ENCODE measurements around the gene MRPS16.

Gene MRPS16

DNA sequence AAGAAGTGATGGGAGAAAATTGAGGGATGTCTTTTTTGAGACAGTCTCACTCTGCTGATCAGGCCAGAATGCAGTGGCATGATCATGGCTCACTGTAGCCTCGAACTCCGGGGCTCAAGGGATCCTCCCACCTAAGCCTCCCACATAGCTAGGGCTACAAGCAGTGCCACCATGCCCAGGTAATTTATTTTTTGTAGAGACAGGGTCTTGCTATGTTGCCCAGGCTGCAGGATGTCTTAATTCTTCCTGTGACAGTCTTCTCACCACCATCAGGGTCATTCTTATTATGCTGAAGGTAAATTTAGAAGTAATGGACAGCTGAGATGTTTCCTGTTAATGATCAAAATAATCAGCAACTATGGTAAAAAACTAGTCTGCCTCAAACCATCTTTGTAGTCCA lies 12.5 kb downstream of the MRPS16 start:
- no peak for DNase-seq (ENCODE audit: low spot score)

DNA sequence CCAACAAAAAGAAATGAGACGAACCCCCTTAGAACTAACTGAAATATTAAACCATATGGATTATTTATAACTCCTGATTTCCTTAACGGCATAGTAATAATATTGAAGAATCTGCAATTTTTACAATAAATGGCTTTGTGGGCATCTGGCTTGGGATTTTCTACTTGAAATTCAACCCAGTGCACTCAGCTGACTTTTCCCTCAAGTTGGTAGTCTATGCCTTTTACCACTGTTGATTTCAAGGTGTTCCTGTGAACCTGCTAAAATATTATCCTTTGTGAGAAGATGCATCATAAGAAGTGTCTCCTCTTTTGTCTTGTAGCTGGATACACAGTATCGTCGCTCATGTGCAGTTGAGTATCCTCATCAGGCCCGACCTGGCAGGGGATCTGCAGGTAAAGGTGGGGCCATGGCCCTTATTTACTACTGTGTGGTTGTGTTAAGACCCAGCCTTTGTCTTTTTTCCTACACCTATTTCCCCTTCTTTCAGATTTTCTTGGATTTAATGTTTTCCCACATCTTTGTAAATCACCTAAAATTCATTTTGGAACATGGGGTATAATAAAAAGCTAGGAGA lies 13.4 kb downstream of the MRPS16 start:
- no peak for DNase-seq (ENCODE audit: low spot score)

DNA sequence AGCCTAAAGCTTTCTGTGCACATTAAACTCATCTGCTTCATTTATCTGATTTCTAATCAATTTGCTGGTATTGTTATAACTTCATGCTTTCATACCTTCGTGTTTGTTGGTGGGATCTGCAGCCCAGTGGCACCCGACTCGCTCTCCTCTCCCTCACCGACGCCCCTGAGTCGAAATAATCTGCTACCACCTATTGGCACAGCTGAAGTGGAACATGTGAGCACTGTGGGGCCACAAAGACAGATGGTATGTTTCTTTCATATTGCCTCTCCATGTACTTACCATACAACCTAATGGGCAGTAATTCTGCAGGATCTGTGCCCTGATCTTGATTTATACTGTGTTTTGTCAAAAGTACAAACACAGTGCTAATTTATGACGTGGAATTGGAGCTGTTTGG lies 17.7 kb downstream of the MRPS16 start:
- no peak for DNase-seq (ENCODE audit: low spot score)

DNA sequence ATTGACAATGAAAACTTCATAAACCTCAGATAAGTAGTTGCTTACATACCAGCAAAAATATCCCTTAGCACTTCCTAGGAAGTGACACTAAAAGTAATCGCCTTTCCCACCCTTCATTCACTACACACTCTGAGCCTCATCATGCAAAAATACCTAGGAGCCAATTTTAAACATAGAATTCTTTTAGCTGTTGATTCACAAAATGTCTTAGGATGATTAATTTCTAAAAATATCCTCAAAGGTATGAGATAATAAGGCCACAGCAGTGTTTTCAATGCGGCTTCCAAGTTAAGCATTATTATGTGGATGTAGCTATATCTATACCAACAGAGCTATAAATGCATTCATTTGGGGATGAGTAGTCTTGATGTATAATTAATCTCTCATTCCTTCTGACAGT lies 18.6 kb downstream of the MRPS16 start:
- DNase-seq (ENCODE audit: low spot score) = no peak

DNA sequence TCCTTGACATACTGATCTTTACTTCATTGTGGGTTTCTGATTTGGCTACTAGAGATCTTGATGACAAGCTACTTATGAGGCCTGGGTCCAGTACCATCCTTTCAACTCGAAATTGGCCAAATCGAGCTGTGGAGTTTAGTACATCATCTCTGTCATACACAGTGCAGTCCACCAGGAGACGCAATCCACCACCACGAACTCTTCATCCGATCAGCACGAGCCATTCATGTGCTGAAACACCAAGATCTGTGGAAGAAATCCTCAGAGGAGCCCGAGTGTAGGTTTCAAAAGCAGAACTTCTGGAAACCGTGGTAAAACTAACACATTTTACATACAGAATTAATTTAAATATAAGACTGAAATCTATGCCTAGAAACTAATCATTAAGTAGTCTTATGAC lies 19.6 kb downstream of the MRPS16 start:
- DNase-seq (ENCODE audit: low spot score) = no peak

DNA sequence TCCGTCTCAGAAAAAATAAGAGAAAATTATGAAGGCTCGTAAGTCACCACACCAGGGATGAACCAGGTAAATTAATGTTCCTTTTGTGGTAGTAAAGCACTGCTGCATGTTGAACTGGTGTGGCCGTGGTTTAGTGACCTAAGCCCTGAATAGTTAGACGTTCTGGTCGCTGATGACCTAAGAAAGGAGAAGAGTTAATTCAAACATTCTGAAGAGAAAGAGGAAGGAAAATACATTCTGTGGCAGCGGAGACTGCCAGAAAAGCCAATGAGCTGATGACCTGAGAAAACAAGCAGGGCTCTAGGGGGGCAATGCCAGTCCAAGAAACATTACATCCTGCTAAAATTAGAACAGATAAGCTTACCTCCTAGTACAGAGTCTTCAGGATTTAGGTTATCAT lies 22.9 kb downstream of the MRPS16 start:
- DNase-seq (ENCODE audit: low spot score) = no peak

DNA sequence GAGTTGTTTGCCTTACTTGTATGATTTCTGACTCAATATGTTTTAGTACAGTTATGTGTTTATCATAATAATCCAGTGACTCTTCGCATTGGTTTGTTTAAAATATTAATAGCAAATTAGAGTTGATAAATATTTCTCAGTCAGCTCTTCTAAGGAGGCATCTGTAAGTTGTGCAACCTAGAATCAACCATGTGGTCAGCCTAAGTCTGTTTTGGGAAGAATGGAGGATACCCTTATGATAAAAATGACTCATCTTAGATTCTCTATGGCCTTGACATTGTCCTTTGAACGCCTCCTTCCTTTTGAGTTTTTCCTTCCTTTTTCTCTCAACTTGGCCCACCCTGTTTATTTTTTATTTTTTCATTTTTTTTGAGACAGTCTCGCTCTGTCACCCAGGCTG lies 24.2 kb downstream of the MRPS16 start:
- no peak for DNase-seq (ENCODE audit: low spot score)

DNA sequence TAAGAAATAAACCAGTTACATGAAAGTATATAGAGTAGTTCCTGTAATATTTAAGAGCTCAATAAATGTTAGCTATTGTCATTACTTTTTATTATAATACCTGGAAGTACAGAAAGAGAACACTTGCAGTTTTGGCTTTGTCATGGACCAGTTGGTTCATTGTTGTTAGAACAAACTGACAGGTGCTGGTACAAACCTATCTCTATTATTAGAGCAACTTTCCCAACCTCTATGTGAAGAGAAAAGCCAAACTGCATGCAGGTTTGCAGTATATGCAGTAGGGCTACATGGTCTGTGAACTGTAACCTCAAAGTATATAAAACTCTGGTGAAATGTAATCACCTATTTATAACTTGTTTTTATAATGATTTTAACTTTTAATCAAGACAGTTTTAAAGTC lies 25.8 kb downstream of the MRPS16 start:
- DNase-seq (ENCODE audit: low spot score) = no peak

DNA sequence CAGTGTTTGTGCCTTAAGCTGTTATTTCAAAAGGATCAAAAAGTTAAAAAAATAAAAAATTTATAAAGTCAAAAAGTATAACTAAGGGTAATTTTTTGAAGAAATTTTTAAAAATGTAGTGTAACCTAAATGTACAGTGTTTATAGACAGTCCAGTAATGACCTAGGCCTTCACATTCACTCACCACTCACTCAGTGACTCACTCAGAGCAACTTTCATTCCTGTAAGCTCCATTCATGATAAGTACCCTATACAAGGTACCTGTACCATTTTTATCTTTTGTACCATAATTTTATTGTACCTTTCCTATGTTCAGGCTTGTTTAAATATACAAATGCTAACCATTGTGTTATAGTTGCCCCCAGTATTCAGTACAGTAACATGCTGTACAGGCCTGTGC lies 26.9 kb downstream of the MRPS16 start:
- no peak for DNase-seq (ENCODE audit: low spot score)

DNA sequence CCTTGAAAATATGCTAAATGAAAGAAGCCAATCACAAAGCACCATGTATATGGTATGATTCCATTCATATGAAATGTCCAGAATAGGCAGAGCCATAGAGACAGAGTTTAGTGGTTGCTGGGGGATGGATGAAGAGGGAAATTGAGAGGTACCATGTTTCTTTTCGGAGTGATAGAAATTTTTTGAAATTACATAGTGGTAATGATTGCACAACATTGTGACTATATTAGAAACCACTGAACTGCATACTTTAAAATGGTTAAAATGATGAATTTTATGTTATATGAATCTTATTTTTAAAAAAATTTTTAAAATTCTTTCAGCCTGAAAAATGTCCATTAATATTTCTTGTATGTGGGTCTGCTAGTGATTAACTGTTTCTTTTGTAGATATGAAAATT lies 31.5 kb downstream of the MRPS16 start:
- no peak for DNase-seq (ENCODE audit: low spot score)

DNA sequence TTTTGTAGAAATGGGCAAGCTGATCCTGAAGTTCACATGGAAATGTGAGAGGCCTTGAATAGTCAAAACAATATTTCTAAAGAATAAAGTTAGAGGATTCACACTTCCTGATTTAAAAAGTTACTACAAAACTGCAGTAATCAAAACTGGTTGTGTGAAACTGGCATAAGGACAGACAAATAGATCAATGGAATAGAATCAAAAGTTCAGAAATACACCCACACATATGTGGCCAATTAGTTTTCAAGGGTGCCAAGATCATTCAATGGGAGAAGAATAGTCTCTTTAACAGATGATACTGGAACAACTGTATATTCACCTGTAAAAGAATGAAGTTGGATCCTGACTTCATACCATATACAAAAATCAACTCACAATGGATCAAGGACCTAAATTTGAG lies 33.1 kb downstream of the MRPS16 start:
- no peak for DNase-seq (ENCODE audit: low spot score)

DNA sequence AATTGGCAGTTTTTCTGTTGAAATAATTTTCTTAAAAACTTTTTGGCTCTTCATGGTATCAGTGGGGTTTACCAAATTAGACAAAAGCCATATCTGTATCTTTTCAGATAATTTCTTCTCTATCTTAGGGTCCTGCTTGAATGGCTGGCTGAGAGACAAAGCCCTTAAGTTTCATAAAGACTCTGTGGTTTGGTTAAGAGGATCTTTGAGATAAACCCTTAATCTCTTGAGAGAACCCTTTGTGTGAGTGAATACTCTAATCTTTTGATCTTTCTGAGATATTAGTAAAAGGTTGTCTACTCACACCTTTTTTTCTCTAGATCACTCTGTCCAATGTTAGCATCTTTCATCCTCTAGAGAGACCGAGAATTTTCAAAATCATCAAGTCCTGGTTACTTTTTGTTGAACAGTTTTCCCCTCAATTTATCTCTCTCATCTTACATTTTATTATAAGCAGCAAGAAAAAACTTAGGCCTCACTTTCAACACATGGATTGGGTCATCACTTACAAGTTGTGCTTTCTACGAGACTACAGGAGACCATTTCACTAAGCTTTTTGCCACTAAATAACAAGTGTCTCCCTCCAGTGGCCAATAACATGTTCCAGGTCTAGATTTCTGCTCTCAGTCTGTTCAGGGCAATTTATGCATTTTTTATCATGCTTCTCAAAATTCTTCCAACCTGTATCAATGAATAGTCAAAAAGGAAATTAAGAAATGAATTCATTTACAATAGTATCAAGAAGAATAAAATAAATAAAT lies 33.8 kb downstream of the MRPS16 start:
- DNase-seq (ENCODE audit: low spot score) = peak; percentile 10

DNA sequence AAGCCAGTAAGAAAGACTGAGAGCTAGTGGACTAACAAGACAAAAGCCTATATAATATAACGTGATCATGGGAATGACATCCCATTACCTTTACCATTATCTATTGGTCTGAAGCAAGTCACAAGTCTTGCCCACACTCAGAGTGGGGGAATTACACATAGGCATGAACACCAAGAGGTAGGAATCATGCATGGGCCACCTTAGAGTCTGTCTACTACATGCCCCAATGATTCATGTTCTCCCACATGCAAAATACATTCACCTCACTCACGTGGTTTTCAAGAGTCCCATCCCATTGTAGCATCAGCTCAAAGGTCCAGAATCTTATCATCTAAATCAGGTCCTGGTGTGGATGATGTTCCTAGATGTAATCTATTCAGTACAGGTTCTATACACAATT lies 34.8 kb downstream of the MRPS16 start:
- DNase-seq (ENCODE audit: low spot score) = no peak

DNA sequence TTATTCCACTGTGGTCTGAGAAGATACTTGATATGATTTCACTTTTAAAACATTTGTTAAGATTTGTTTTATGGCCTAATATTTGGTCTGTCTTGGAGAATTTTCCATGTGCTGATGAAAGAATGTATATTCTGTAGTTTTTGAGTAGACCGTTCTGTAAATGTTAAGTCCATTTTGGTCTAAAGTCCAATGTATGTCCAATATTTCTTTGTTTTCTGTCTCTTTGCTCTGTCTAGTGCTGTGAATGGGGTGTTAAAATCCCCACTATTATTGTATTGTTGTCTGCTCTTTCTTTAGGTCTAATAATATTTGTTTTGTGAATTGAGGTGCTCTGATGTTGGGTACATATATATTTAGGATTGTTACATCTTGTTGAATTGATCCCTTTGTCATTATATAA lies 36.7 kb downstream of the MRPS16 start:
- no peak for DNase-seq (ENCODE audit: low spot score)

DNA sequence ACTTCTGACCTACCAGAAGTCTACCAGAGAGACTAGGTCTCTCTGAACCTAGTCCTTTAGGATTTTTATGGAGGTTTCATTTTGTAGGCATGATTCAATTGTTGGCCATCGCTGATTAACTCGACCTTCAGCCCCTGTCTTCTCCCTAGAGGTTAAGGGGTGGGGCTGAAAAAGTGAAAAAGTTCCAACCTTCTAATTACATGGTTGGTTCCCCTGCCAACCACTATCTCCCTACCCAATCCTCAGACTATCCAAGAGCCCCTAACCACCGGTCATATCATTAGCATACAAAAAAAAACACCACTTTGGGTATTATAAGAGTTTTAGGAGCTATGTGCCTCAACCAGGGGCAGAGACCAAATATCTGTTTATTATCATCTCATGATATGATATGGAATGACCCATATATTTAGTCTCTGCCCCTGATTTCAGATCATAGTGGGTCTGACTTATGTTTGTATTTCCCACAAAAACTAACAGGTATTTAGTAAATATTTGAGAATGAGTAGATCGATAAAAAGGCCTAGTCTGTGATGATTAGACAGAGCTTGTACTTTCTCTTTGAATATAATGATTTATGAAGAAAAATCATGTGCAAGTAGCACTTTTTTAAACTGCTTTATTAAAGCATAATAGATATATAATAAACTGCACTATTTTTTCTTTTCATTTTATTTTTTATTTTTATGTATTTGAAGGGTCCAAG lies 41.2 kb downstream of the MRPS16 start:
- DNase-seq (ENCODE audit: low spot score) = peak; percentile 6

DNA sequence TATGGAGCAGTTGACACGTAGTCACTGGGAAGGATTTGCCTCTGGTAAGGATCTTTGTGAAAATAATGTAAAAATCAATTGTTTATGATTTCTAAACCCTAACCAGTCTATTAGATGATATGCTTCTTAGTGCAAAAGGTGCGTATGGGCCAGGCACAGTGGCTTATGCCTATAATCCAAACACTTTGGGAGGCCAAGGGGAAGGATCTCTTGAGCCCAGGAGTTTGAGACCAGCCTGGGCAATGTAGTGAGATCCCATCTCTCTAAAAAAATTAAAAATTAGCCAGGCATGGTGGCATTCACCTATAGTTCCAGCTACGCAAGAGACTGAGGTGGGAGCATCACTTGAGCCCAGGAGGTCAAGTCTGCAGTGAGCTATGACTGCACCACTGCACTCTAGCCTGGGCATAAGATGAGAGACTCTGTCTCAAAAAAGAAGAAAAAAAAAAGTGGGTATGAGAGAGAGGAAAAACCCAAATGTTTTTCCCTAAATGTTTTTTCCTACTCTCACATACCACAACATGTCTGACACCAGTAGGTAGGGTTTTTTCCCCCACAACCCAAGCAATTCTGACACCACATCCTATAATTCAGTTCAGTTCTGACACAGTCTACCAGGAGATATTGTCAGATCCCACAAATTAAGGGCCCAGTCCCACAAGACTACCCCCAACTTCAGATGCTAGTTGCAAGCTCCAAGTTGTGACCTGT lies 41.9 kb downstream of the MRPS16 start:
- no peak for DNase-seq (ENCODE audit: low spot score)

DNA sequence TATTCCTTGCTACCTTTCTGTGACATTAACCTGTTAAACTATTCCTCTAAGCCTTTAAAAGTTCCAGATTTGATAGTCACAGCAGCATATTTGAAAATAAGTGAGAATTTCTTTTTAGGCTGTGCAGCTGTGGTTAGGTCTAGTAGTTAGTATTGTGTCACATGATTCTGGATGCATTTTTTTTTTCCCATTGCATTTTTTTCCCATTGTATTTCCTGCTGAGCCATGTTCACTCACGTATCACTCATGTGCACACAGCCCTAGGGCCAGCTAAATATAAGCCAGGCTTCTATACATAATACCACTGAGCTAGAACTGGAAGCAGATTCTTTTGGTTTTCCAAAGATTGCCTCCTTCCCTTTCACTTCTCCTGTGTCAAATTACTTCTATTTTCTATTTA lies 42.7 kb downstream of the MRPS16 start:
- DNase-seq (ENCODE audit: low spot score) = no peak

DNA sequence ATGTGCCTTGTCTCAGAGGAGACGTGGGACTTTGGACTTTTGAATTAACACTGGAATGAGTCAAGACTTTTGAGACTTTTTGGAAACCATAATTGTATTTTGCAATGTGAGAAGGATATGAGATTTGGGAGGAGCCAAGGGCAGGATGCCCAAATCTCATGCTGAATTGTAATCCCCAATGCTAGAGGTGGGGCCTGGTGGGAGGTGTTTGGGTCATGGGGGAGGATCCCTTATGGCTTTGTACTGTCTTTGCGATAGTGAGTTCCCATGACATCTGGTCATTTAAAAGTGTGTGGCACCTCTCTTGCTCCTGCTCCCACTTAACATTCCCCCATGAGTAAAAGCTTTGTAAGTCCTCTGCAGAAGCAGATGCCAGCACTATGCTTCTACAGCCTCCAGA lies 44.6 kb downstream of the MRPS16 start:
- no peak for DNase-seq (ENCODE audit: low spot score)

DNA sequence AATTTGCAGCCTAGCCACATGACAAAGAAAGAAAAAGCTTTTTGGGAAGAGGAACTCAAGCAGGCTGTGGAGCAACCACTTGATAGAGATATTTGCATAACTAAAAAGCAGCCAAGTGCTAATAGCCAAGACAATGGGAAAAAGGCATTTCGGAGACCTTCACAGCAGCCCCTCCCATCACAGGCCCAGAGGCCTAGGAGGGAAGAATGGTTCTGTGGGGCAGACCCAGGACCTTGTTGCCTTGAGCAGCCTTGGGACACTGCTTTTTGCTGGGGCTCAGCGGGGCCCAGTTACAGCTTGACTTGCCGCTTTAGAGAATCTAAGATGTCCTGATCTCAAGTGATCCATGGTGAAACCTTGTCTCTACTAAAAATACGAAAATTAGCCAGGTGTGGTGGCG lies 46.1 kb downstream of the MRPS16 start:
- no peak for DNase-seq (ENCODE audit: low spot score)

DNA sequence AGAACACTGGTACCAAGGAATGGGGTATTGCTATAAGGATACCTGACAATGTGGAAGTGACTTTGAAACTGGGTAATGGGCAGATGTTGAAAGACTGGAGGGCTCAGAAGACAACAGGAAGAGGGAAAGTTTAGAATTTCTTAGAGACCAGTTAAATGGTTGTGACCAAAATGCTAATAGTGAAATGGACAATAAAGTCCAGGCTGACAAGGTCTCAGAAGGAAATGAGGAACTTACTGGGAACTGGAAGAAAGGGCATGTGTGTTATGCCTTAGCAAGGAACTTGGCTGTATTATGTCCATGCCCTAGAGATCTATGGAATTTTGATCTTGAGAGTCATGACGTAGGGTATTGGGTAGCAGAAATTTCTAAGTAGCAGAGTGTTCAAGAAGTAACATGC lies 46.6 kb downstream of the MRPS16 start:
- DNase-seq (ENCODE audit: low spot score) = no peak

DNA sequence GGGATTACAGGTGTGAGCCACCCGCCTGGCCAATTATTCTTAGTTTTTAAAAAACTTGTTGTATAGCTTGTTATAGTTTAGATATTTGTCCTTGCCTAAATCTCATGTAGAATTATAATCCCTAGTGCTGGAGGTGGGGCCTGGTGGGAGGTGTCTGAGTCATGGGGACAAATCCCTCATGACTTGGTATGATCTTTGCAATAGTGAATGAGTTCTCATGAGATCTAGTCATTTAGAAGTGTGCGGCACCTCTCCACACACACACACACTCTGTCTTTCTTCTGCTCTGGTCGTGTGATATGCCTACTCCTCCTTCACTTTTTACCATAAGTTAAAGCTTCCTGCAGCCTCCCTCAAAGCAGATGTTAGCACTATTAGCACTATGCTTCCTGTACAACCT lies 47.4 kb downstream of the MRPS16 start:
- DNase-seq (ENCODE audit: low spot score) = no peak
